Stimulated activated effector memory CD8-positive, alpha-beta T cell treated with anti-CD3 and anti-CD28 coated beads, Interleukin-12 subunit alpha, Interleukin-12 subunit beta, amount 100 ng/mL, for 72 hours (primary cell): ENCODE data around the gene PALS1.

ENCODE experiments used
- ATAC-seq: fragments of 150-1000 bp; cut with Tn5 transposase; 2 replicates; pipeline ENCODE4 v1.10.0; 2021
- DNase-seq, 2 donors: peaks; one replicate each; pipeline ENCODE4 v3.0.0; 2021 to 2022; ENCODE audit warnings: low spot score in 2 of 2
- H3K27ac Mint-ChIP-seq: one replicate; pipeline ENCODE4 v1.8.0; 2022; ENCODE audit warnings: mild to moderate bottlenecking, mixed read lengths
- H3K36me3 Mint-ChIP-seq: one replicate; pipeline ENCODE4 v1.8.0; 2022; ENCODE audit warnings: mild to moderate bottlenecking, mixed read lengths
- H3K4me1 Mint-ChIP-seq: one replicate; pipeline ENCODE4 v1.8.0; 2022; ENCODE audit warnings: mixed read lengths
- H3K4me3 Mint-ChIP-seq: one replicate; pipeline ENCODE4 v1.8.0; 2022; ENCODE audit warnings: mild to moderate bottlenecking, mixed read lengths
- H3K9me3 Mint-ChIP-seq: one replicate; pipeline ENCODE4 v1.8.0; 2022; ENCODE audit warnings: mixed read lengths

The PALS1 gene

GRCh38 chr14:67241411-67242167 is at the start of gene PALS1:
Gene PALS1 (plus strand): TSS chr14:67241435. CDS start chr14:67279171, 37,736 bp downstream.
- Mint-ChIP-seq H3K27ac (peak within 1 kb of the TSS; percentile 48), H3K9me3 (no peaks in the 10 kb centered on the region), H3K36me3 (no peaks in the 10 kb centered on the region), H3K4me1 (peaks cover 19% of the 10 kb centered on the region), H3K4me3 (peak within 1 kb of the TSS; percentile 76)
- ATAC-seq, result peak; percentile 76
- DNase-seq, result peak in 1 of 2 donors; percentile 88

DNA sequence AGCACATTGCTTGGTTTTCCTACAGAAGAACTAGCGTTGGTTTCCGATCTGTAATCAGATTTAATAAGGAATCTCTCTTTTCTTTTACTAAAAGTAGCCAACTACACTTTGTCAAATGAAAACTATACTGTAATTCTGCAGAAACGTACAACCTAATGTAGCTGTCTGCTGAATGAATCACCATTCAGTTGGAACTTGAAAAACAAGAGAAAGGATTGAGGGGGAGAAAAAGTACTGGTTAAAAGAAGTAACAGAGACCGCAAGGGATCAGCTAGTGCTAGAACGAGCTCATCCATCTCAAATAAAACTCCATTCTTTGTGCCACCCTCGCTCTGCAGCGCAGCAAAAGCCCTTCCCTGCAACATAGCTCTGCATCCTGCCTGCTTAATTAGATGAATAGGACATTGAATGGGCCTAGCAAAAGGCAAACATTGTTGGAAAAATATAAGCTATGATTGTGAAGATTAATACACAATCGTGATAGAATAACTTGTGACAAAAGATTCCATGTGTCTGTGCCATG is 49.4 kb upstream of the PALS1 start:
- no peaks in the 10 kb centered on the region for H3K36me3 Mint-ChIP-seq
- H3K27ac Mint-ChIP-seq, result no peak overlapping the region
- no peak overlapping the region for H3K4me3 Mint-ChIP-seq
- H3K4me1 Mint-ChIP-seq, result peaks cover 6% of the 10 kb centered on the region
- no peak for DNase-seq
- ATAC-seq, result no peak
- H3K9me3 Mint-ChIP-seq, result no peaks in the 10 kb centered on the region

DNA sequence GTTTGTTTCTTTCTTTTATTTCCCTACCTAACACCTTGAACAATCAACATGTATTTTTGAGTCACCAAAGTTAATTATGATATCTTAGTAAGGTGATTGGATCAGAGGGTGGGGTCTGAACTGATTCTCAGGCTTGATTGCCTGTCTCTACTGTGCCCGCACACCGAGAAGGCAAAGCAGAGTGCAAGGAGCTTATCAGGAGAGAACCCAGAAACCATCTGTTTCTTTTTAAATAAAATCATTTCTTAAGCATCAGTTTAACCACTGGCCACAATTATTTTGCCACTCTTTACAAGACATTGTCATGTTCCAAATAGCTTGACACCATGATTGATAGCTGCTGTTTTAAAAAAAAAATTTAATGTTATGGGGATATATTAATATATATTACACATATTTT is 48.9 kb upstream of the PALS1 start:
- no peak for ATAC-seq
- no peaks in the 10 kb centered on the region for H3K36me3 Mint-ChIP-seq
- H3K9me3 Mint-ChIP-seq, result no peaks in the 10 kb centered on the region
- no peak for DNase-seq
- no peak overlapping the region for H3K4me3 Mint-ChIP-seq
- no peak overlapping the region for H3K27ac Mint-ChIP-seq
- H3K4me1 Mint-ChIP-seq, result peaks cover 6% of the 10 kb centered on the region

DNA sequence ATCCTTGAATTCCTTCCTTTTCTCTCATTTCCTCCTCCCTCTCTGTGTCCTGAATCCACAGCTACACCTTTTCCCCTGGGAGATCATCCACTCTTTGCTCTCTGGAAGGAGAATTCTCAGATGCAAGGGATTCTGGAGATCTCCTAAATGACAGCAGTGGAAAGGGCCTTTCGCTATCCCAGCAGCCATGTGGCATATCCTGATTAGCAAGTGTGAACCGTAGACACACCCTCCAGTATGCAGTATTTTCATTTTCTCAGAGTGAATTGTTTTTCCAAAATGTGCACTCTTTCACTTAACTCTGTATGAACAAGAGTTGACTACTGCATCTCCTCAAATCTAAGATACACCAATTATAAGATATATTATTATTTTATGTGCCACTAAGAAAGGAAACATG is 46.0 kb upstream of the PALS1 start:
- Mint-ChIP-seq H3K4me1 (no peaks in the 10 kb centered on the region), H3K4me3 (no peak overlapping the region), H3K36me3 (no peaks in the 10 kb centered on the region), H3K27ac (no peak overlapping the region), H3K9me3 (no peaks in the 10 kb centered on the region)
- DNase-seq, result no peak
- no peak for ATAC-seq

DNA sequence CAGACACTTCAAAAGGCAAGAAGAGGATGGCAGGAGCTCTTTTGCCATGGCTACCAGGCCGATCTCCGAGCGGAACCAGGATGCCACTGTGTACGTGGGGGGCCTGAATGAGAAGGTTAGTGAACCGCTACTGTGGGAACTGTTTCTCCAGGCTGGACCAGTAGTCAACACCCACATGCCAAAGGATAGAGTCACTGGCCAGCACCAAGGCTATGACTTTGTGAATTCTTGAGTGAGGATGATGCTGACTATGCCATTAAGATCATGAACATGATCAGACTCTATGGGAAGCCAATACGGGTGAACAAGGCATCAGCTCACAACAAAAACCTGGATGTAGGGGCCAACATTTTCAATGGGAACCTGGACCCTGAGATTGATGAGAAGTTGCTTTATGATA is 42.2 kb upstream of the PALS1 start:
- Mint-ChIP-seq H3K27ac (no peak overlapping the region), H3K4me3 (no peak overlapping the region), H3K9me3 (no peaks in the 10 kb centered on the region), H3K36me3 (no peaks in the 10 kb centered on the region), H3K4me1 (no peaks in the 10 kb centered on the region)
- no peak for ATAC-seq
- no peak for DNase-seq

DNA sequence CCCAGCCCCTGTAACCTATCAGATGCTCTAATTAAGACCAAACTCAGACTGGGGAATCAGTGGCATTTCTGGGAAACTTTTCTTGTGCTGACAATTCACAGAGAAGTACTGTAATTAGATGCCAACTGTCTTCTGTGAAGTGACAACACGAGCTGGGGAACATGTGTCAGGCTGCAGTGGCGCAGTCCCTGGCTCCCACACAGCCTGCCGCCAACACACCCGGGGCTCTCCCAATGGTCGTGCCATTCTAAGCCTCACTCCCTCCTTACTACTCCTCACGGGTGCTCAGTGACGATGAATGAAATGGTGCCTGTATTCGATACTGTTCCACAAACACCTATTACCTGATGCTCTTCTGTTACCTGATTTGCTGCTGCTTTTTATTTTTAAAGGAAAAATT is 33.4 kb upstream of the PALS1 start:
- DNase-seq (no peak), ATAC-seq (no peak)
- H3K9me3 Mint-ChIP-seq, result no peaks in the 10 kb centered on the region
- no peak overlapping the region for H3K27ac Mint-ChIP-seq
- H3K4me3 Mint-ChIP-seq, result no peak overlapping the region
- H3K4me1 Mint-ChIP-seq, result no peaks in the 10 kb centered on the region
- H3K36me3 Mint-ChIP-seq, result no peaks in the 10 kb centered on the region

DNA sequence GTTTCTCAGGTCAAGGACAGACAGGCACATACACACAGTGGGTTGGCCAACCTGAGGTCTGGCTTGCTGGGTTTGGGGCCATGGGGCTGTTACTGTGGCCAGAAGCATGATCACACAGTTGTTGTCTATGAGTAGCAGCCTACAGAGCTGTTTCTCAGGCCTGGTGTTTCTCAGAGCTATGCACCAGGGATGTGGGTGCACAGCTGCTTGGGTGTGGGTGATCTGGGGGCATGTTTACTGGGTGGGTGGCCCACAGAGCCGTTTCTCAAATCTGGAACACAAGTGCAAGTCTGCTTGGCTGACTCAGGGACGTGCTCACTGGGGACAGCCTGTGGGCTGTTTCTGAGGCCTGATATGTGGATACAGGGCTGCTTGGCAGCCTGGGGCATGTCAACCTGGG is 23.1 kb upstream of the PALS1 start:
- Mint-ChIP-seq H3K36me3 (no peaks in the 10 kb centered on the region), H3K27ac (no peak overlapping the region), H3K9me3 (no peaks in the 10 kb centered on the region), H3K4me1 (no peaks in the 10 kb centered on the region), H3K4me3 (no peak overlapping the region)
- no peak for DNase-seq
- peak; percentile 44 for ATAC-seq

DNA sequence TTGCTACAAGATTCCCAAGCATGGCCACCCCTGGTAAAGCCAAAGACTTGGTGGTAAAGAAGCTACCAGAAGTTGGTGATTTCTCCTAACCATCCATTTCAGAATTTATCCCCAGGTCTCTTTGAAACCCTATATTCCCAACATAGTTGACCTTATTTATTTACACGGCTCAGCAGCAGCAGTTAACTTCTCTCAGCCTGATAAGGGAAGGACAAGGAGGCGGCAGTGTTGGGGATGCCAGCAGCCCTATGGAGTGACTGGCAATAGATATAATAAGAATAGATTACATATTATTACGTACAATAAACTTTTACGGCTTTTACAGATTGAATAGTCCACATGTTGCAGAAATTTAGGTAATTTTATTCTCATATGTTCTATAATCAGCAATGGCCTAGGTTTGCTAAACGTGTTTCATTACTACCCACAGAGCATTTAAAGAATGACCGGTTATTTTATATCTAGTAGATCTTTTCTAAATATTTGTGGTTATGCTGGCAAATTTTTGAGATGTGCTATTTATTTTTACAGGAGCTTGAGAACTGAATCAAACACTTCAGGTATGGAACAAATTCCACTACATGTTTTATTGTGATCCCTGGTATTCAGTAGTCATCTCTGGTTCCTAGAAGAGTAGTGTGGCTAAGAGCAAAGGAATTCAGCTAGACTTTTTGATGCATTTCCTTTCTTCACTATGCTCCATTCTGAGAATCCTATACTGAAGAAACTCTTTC is 19.8 kb upstream of the PALS1 start:
- no peaks in the 10 kb centered on the region for H3K36me3 Mint-ChIP-seq
- ATAC-seq (no peak), DNase-seq (no peak)
- no peaks in the 10 kb centered on the region for H3K4me1 Mint-ChIP-seq
- no peak overlapping the region for H3K27ac Mint-ChIP-seq
- no peak overlapping the region for H3K4me3 Mint-ChIP-seq
- no peaks in the 10 kb centered on the region for H3K9me3 Mint-ChIP-seq

GRCh38 chr14:67221982-67222328 is 19.3 kb upstream of the PALS1 start:
- H3K9me3 Mint-ChIP-seq, result no peaks in the 10 kb centered on the region
- no peaks in the 10 kb centered on the region for H3K36me3 Mint-ChIP-seq
- H3K4me3 Mint-ChIP-seq, result no peak overlapping the region

DNA sequence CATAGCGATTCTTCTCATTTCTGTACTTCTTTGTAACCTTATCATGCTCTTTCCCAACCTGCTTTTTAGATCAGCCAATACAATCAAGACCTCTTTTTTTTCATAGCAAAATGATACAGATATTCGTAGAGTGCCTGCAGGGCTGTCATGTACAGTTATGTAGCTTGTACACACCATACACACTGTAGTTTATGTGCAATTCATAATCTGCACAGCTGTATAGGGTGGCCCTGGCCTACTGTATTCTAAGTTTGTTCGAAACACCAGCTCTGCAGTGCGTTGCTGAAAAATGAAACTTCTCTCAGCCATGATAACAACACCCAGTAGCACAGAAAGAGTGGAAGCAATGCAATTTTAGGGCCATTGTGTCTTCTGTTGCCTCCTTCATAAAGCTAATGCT is 15.7 kb upstream of the PALS1 start:
- Mint-ChIP-seq H3K27ac (no peak overlapping the region), H3K9me3 (no peaks in the 10 kb centered on the region), H3K36me3 (no peaks in the 10 kb centered on the region), H3K4me1 (no peaks in the 10 kb centered on the region), H3K4me3 (no peak overlapping the region)
- no peak for DNase-seq
- no peak for ATAC-seq

More at GRCh38 chr14:67221982-67222328, 19.3 kb upstream of the PALS1 start:
- no peaks in the 10 kb centered on the region for H3K4me1 Mint-ChIP-seq
- no peak for ATAC-seq
- H3K27ac Mint-ChIP-seq, result no peak overlapping the region
- DNase-seq, result no peak

- Mint-ChIP-seq H3K4me3 (no peak overlapping the region), H3K4me1 (no peaks in the 10 kb centered on the region), H3K27ac (no peak overlapping the region), H3K36me3 (no peaks in the 10 kb centered on the region), H3K9me3 (no peaks in the 10 kb centered on the region)
- no peak for ATAC-seq
- DNase-seq, result no peak
Measured at GRCh38 chr14:67228325-67228984, 12.8 kb upstream of the PALS1 start.

DNA sequence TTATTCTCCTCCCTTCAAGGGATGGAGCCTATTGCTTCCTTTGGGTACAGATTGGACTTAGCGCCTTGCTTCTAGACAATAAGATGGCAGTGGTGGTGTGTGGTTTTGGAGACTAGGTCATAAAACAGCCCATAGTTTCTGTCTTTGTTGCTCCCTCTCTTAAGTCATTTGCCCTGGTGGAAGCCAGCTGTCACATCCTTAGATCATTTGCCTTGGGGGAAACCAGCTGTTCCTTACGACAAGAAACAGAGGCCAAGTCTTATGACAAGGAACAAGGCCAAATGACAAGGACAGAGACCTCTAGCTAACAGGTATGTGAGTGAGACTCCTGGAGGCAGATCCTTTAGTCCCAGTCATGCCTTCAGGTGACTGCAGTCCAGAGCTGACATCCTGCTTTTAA is 9.2 kb upstream of the PALS1 start:
- ATAC-seq (no peak), DNase-seq (no peak)
- Mint-ChIP-seq H3K36me3 (no peaks in the 10 kb centered on the region), H3K4me1 (no peaks in the 10 kb centered on the region), H3K9me3 (no peaks in the 10 kb centered on the region), H3K27ac (no peak overlapping the region), H3K4me3 (no peak overlapping the region)

- H3K4me1 Mint-ChIP-seq, result no peaks in the 10 kb centered on the region
- ATAC-seq (no peak), DNase-seq (no peak)
- no peak overlapping the region for H3K4me3 Mint-ChIP-seq
- no peaks in the 10 kb centered on the region for H3K9me3 Mint-ChIP-seq
- H3K27ac Mint-ChIP-seq, result no peak overlapping the region
- no peaks in the 10 kb centered on the region for H3K36me3 Mint-ChIP-seq
Measured at GRCh38 chr14:67232621-67233020, 8.6 kb upstream of the PALS1 start.

GRCh38 chr14:67237591-67237990 is 3.6 kb upstream of the PALS1 start:
- ATAC-seq, result no peak
- Mint-ChIP-seq H3K9me3 (no peaks in the 10 kb centered on the region), H3K4me1 (peaks cover 18% of the 10 kb centered on the region), H3K27ac (no peak overlapping the region), H3K36me3 (no peaks in the 10 kb centered on the region), H3K4me3 (no peak overlapping the region)
- no peak for DNase-seq

GRCh38 chr14:67239582-67239981 is 1.7 kb upstream of the PALS1 start:
- peak overlapping the region; percentile 76 for H3K4me3 Mint-ChIP-seq
- DNase-seq, result no peak
- peaks cover 19% of the 10 kb centered on the region for H3K4me1 Mint-ChIP-seq
- no peaks in the 10 kb centered on the region for H3K9me3 Mint-ChIP-seq
- no peak for ATAC-seq
- no peak overlapping the region for H3K27ac Mint-ChIP-seq
- H3K36me3 Mint-ChIP-seq, result no peaks in the 10 kb centered on the region
